Glomerular visceral epithelial cell (primary cell): ENCODE results near the gene OR6J1.
"Not testable (repeated sequence)": the region's sequence is repeated elsewhere in the genome, so short reads cannot be mapped to it uniquely, and the experiment has no call there.

ENCODE experiments used
- DNase-seq: peaks from one replicate; pipeline ENCODE4 v3.0.0-alpha.2; 2016; ENCODE audit errors: extremely low spot score

OR6J1 gene

DNA sequence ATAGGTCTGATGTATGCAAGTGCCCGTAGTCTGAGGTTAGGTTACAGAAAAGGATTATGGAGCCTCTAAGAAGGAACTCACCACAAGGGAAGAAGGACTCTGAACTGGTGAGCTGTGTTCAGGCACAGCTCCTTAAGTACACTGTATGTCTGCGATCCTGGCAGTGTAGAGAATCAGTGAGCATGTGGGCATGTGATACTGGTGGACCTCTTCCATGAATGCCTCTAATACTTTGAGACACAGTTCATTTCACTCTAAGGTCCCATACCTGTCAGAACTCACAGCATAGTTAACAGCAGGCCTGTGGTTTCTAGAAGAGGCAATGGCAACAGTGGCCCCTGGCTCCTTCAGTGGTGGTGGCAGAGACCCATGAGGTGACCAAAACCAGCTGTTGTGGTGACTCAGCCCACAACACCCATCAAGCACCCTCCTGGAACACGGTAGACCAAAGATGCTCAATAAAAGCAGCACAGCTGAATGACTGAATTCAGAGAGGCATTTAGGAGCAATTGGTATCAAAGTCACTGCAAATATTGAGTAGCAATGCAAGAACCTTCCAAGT, 6.9 kb upstream of the OR6J1 start:
- DNase-seq, result peak; percentile 60

DNA sequence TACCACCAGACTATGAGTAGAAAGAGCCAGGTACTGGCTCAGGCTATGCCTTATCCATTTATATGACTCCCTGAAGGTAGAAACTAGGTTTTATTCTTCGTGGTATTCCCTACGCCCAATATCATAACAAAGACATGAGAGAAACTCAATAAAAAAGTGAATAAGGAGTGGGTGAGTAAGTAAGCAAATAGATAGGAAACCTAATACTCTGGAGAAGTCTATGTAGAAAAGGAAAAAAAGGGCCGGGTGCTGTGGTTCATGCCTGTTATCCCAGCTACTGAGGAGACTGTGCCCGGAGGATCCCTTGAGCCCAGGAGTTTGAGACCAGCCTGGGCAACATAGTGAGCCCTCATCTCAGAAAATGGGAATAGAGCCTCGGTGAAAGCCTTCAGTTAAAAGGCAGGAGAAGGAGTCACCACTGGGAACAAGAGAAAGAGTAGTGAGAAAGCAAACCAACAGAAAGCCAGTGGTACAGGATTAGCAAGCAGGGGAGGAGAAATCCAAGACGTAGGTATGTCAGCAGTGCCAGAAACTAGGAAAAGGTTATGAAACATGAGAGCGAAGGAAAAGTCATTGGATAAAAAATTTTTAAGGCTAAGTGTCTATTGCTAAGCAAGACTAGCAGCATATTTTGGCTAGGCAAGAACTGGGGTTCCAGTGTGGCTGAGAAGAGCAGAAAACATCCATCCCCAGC, 6.0 kb upstream of the OR6J1 start:
- DNase-seq, result no peak

DNA sequence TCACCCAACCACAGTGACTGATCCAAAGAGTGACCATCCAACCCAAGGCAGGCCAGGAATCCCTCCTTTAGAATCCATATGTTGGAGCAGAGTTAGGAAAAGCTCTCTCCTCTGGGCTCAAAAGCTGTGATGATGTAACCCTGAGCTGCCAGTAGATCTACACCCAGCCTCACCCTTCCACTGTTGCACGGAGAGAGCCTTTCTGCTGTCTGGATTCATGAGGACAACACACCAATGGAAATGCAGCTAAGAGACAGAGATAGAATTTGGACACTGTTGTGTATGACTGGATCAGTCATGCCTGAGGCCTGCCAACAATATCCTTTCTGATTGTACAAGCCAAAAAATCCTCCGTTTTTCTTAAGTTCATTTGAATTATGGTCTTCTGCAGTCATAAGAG, 4.4 kb upstream of the OR6J1 start:
- DNase-seq, result no peak

DNA sequence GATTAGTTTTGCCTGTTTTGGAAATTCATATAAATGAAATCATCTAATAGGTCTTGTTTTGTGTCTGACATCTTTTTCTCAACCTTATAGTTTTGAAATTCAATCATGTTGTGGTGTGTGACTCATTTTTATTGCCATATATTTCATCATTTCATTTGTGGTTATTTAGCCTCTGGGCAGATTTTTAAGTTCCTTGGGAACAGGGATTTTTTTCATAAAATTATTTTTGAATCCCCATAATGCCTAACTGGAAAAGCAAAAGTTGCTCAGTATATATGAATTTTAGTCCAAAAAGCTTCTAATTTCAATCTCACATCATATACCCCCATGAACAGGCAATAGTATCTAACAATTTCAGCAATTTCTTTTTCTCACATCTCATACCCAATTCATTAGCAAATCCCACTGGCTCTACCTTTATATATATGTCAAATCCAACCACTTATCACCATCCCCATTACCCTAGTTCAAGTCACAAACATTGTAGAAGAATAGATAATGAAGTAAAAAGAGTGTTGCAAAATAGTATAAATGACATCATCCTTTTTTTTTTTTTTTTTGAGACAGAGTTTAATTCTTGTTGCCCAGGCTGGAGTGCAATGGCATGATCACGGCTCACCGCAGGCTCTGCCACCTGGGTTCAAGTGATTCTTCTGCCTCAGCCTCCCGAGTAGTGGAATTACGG, 2.6 kb upstream of the OR6J1 start:
- DNase-seq, result peak; percentile 28

- no peak for DNase-seq
These were observed 2.3 kb downstream of the OR6J1 start for GRCh38 chr14:22641846-22642245.

DNA sequence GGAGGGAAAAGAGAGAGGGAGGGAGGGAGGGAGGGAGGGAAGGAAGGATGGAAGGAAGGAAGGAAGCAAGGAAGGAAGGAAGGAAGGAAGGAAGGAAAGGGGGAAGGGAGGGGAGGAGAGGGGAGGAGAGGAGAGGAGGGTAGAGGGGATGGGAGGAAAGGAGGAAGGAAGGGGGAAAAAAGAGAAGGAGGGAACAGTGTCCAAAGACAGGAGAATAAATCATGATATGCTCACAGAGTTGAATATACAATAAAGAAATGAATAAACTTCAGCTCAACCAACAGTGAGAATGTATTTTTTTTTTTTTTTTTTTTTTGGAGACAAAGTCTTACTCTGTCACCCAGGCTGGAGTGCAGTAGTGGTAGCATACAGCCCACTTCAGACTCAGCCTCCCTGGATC, 4.0 kb downstream of the OR6J1 start:
- DNase-seq, result no peak

GRCh38 chr14:22635980-22636379, 8.2 kb downstream of the OR6J1 start:
- not testable (repeated sequence) for DNase-seq

GRCh38 chr14:22634233-22634900, 9.8 kb downstream of the OR6J1 start:
- DNase-seq, result no peak

GRCh38 chr14:22630486-22630885, 13.7 kb downstream of the OR6J1 start:
- DNase-seq, result no peak

DNA sequence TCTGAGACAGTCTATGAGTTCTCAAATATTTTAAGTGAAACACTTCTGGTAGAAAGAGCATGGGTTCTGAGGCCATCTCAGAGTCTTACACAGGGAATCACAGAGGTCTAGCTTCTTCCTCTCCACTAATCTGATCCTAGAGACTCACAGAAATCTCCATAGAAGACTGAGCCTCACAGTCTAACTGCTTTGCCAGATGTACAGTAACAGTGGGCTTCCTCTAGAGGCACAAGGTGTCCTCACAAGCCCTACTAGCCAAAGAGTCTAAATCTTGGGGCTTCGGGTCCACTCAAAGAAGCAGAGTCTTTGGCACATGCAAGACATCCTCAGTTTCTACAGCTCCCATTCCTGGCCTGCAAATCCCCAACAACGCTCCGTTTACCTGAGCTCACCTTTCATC, 14.1 kb downstream of the OR6J1 start:
- DNase-seq, result no peak

DNA sequence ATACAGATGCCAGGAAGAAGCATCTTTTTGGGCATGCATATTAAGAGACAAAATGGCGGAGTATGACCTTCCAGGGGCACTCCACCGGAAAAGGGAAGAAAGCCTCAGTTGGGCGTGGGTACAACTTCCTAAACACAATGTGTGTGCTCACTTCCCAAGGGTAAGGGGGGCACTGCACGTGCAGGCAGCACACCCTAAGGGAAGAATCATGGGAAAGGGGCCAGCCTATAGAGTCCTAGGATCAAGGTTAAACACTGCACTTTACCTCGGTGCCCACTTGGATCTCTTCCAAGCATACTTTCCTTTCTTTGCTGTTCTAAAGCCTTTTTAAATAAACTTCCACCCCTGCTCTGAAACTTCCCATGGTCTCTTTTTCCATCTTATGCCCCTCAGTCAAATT, 14.8 kb downstream of the OR6J1 start:
- no peak for DNase-seq

- no peak for DNase-seq
These were observed 16.5 kb downstream of the OR6J1 start for GRCh38 chr14:22627506-22628263.

- DNase-seq, result no peak
These were observed 17.6 kb downstream of the OR6J1 start for GRCh38 chr14:22626590-22626989.

- DNase-seq, result no peak
These were observed 21.1 kb downstream of the OR6J1 start for GRCh38 chr14:22623047-22623446.

GRCh38 chr14:22622255-22622654, 21.9 kb downstream of the OR6J1 start:
- no peak for DNase-seq

DNA sequence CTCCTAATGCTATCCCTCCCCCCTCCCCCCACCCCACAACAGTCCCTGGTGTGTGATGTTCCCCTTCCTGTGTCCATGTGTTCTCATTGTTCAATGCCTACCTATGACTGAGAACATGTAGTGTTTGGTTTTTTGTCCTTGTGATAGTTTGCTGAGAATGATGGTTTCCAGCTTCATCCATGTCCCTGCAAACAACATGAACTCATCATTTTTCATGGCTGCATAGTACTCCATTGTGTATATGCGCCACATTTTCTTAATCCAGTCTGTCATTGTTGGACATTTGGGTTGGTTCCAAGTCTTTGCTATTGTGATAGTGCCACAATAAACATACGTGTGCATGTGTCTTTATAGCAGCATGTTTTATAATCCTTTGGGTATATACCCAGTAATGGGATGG, 28.4 kb downstream of the OR6J1 start:
- not testable (repeated sequence) for DNase-seq

- DNase-seq, result peak; percentile 97
These were observed 29.8 kb downstream of the OR6J1 start for GRCh38 chr14:22614240-22614799.

GRCh38 chr14:22613736-22614239, 30.4 kb downstream of the OR6J1 start:
- no peak for DNase-seq

- no peak for DNase-seq
These were observed 31.0 kb downstream of the OR6J1 start for GRCh38 chr14:22613106-22613695.

DNA sequence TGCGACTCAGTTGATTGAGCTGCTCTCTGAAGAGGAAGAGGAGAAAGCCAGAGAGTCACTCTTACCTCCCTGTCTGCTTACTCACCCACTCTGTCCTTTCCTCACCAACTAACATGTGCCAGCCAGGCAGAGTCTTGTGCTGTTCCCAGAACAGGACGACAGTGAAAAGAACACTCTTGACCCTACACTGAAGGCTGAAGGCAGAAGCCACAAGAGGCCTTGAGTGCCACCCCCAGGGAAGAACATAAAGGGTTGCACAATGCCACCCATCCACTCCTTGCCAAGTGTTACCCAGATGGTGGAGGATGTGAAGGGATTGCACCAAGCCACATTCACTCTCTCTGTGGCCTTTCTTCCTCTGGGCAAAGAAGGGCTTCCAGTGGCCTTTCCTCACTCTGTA, 33.2 kb downstream of the OR6J1 start:
- no peak for DNase-seq

DNA sequence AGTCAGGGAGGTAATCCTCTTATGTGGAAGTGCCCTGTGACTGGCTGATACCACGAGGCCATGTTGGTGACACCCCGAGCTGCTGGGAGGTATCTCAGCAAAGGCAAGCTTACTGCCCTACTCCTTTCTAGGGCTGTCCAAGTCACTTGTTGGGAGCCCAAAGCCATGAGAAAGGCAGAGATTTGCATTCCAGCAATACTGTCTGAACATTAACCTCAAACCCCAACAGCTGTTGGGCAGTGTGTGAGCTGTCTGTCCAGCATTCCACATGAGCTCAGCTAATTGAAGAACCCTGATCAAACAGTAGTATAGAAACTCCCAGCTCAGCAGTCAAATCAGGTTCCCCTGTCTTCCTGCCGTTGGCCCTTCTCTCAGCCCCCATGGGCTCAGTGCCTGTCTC, 36.9 kb downstream of the OR6J1 start:
- DNase-seq, result peak; percentile 23
